Measurements from ENCODE around the gene BCL6. TPM values are rescaled to one million over a fixed set of nuclear protein-coding genes. Genes with fewer than 3 reads are reported as not detected.

Gene BCL6
- total and polyA plus RNA-seq, 2 of the 8 experiments (the other 6 are each of a cell fraction or from before 2014, with no cell fraction given), result 5.7 to 10.4 TPM

GRCh38 chr3:187728940-187729583 is 16.2 kb downstream of the BCL6 start:
- H2BK20ac ChIP-seq (ENCODE audit: low read length), result no peak overlapping the region
- peaks cover 9 to 67% (median 47%) of the 10 kb centered on the region in 4 experiments; a peak in 7 of 8 replicates for H3K36me3 ChIP-seq (ENCODE audit: control insufficient read depth in 2 of 4, insufficient read depth in 4 of 4, low read length in 3 of 4)
- no peak overlapping the region for H4K91ac ChIP-seq (replicated peaks; ENCODE audit: insufficient read length, low read length)
- ChIA-PET POLR2A (ENCODE audit: partially characterized antibody) (no interaction called here), CTCF (ENCODE audit: partially characterized antibody) (no interaction called here)
- no peaks in the 10 kb centered on the region for H3K79me2 ChIP-seq (ENCODE audit: control insufficient read depth in 1 of 2, insufficient read depth in 2 of 2, low read length in 2 of 2)
- no peak overlapping the region for H3K27ac ChIP-seq (ENCODE audit: low read depth, low read length)
- no peak overlapping the region for H2BK120ac ChIP-seq (replicated peaks; ENCODE audit: low read depth, low read length)
- H3K79me1 ChIP-seq (ENCODE audit: low read depth, low read length), result no peaks in the 10 kb centered on the region
- no peaks in the 10 kb centered on the region for H4K20me1 ChIP-seq (replicated peaks in 1 of 2; ENCODE audit: control insufficient read depth in 1 of 2, insufficient read depth in 2 of 2, low read length in 2 of 2)
- no peak overlapping the region for H2BK12ac ChIP-seq (ENCODE audit: low read depth, low read length)
- H3K18ac ChIP-seq (ENCODE audit: extremely low read depth, low read length), result no peak overlapping the region
- H2AK5ac ChIP-seq (ENCODE audit: low read depth, low read length), result no peak overlapping the region
- no peaks in the 10 kb centered on the region for H3K9me3 ChIP-seq (ENCODE audit: insufficient read depth in 2 of 2, low read depth in 1 of 2, low read length in 1 of 2)
- no peak overlapping the region for H3K4me3 ChIP-seq (ENCODE audit: extremely low read depth in 1 of 4, insufficient read depth in 2 of 4, low read depth in 3 of 4, low read length in 4 of 4)
- no peaks in the 10 kb centered on the region for H3K4me1 ChIP-seq (replicated peaks in 1 of 4; ENCODE audit: control insufficient read depth in 3 of 4, insufficient read depth in 4 of 4, low read length in 3 of 4)
- H4K5ac ChIP-seq (ENCODE audit: insufficient read length, low read depth, low read length), result no peak overlapping the region
- no peak overlapping the region for H3K14ac ChIP-seq (ENCODE audit: insufficient read length)
- no peak overlapping the region for H4K8ac ChIP-seq (ENCODE audit: extremely low read depth, insufficient read depth, low read length)
- H2AFZ ChIP-seq (ENCODE audit: low read length), result no peak overlapping the region
- TF ChIP-seq E2F6 (IDR thresholded peaks at IDR 0.05) (no peak), RAD21 (IDR thresholded peaks at IDR 0.05 in 1 of 2, conservative IDR thresholded peaks at IDR 0.05 in 1 of 2; ENCODE audit: low read depth in 2 of 2, low read length in 2 of 2) (no peak), JUN (IDR thresholded peaks at IDR 0.05; ENCODE audit: low read depth, low read length) (no peak), ATF2 (IDR thresholded peaks at IDR 0.05; ENCODE audit: low read length) (no peak)
- H3K56ac ChIP-seq (replicated peaks; ENCODE audit: insufficient read length, low read depth, low read length), result no peak overlapping the region
- no peak overlapping the region for H3K4ac ChIP-seq (replicated peaks; ENCODE audit: insufficient read length, low read depth, low read length)
- H3K4me2 ChIP-seq (ENCODE audit: insufficient read depth in 1 of 2, low read depth in 2 of 2, low read length in 2 of 2), result no peak overlapping the region
- no peak overlapping the region for H2BK15ac ChIP-seq (ENCODE audit: low read length)
- 88% methylated on average over 13 of the region's 13 CpGs; no CpG with 5 or more reads in 1 of the 2 experiments for WGBS, 2 experiments (ENCODE audit: extremely low coverage in 1 of 2, insufficient coverage in 1 of 2, insufficient read length in 1 of 2, insufficient replicate concordance in 2 of 2, low coverage in 1 of 2, low lambda C conversion rate in 2 of 2, missing lambda C conversion rate in 1 of 2)
- no peaks in the 10 kb centered on the region for H3K27me3 ChIP-seq (replicated peaks in 1 of 4; ENCODE audit: control insufficient read depth in 3 of 4, extremely low read depth in 1 of 4, insufficient read depth in 3 of 4, low read length in 3 of 4)
- H3K23me2 ChIP-seq (ENCODE audit: low read depth, low read length), result no peaks in the 10 kb centered on the region
- H3K23ac ChIP-seq (ENCODE audit: insufficient read length), result no peak overlapping the region
- FAIRE-seq (no peak), DNase-seq (ENCODE audit: low read depth in 1 of 2, low spot score in 2 of 2) (no peak)
- no peak overlapping the region for H2BK5ac ChIP-seq (ENCODE audit: low read depth, low read length)
- no peak overlapping the region for H3K9ac ChIP-seq (replicated peaks in 1 of 4; ENCODE audit: extremely low read depth in 1 of 4, low read depth in 3 of 4, low read length in 3 of 4)
